Keratinocyte (primary cell): Measurements from ENCODE around the gene ZC3H12C. TPM values are rescaled to one million over a fixed set of nuclear protein-coding genes. Genes with fewer than 3 reads are reported as not detected.

Experiments
- DNase-seq: peaks from one replicate; pipeline ENCODE4 v3.0.0-alpha.2; 2011; ENCODE audit warnings: low read depth, missing footprints, low spot score
- FAIRE-seq: peaks from 2 replicates; lab custom pipeline; 2011; peaks lifted over from hg19 to GRCh38; lab: Jason Lieb, UNC
- H2AFZ ChIP-seq: 2 replicates; pipeline ENCODE4 v1.6.0; 2012; ENCODE audit warnings: low read length, control low read depth, inconsistent platforms; ENCODE audit not compliant: control insufficient read depth
- H3K27ac ChIP-seq: 2 replicates; pipeline ENCODE4 v1.5.1; 2011; ENCODE audit warnings: low read length; ENCODE audit not compliant: control insufficient read depth, insufficient read depth
- H3K27me3 ChIP-seq: 3 replicates; pipeline ENCODE4 v1.6.0; 2011; ENCODE audit warnings: low read length; ENCODE audit not compliant: control insufficient read depth, insufficient read depth; ENCODE audit errors: extremely low read depth
- H3K36me3 ChIP-seq, 2 experiments: 2 replicates in 1 of 2; 3 replicates in 1 of 2; pipeline ENCODE4 v1.5.1; 2011; ENCODE audit warnings: low read length in 2 of 2, mild to moderate bottlenecking in 1 of 2; ENCODE audit not compliant: control insufficient read depth in 2 of 2, insufficient read depth in 2 of 2; ENCODE audit errors: extremely low read depth in 1 of 2
- H3K4me1 ChIP-seq: 3 replicates; pipeline ENCODE4 v1.5.1; 2011; ENCODE audit warnings: low read length; ENCODE audit not compliant: control insufficient read depth, insufficient read depth; ENCODE audit errors: extremely low read depth
- H3K4me2 ChIP-seq: 3 replicates; pipeline ENCODE4 v1.6.0; 2011; ENCODE audit warnings: low read depth, low read length; ENCODE audit not compliant: control insufficient read depth, insufficient read depth; ENCODE audit errors: extremely low read depth
- H3K4me3 ChIP-seq, 3 experiments: fragments of 200-600 bp in 1 of 3; sonication (generic) in 1 of 3; 2 replicates in 2 of 3; 3 replicates in 1 of 3; pipeline ENCODE4 v1.5.1; 2011 to 2016; ENCODE audit warnings: low read length in 3 of 3, mild to moderate bottlenecking in 3 of 3, control low read depth in 2 of 3, inconsistent platforms in 1 of 3, low read depth in 1 of 3, mixed read lengths in 1 of 3, mixed run types in 1 of 3, moderate library complexity in 1 of 3; ENCODE audit not compliant: control insufficient read depth in 2 of 3, insufficient read depth in 2 of 3; ENCODE audit errors: extremely low read depth in 1 of 3
- H3K79me2 ChIP-seq: 2 replicates; pipeline ENCODE4 v1.6.0; 2012; ENCODE audit warnings: low read length; ENCODE audit not compliant: control insufficient read depth, insufficient read depth
- H3K9ac ChIP-seq: 3 replicates; pipeline ENCODE4 v1.6.0; 2011; ENCODE audit warnings: low read length; ENCODE audit not compliant: control insufficient read depth, insufficient read depth; ENCODE audit errors: extremely low read depth
- H3K9me1 ChIP-seq: 3 replicates; pipeline ENCODE4 v1.6.0; 2011; ENCODE audit warnings: low read length; ENCODE audit not compliant: control insufficient read depth, insufficient read depth; ENCODE audit errors: extremely low read depth
- H3K9me3 ChIP-seq: 2 replicates; pipeline ENCODE4 v1.5.1; 2012; ENCODE audit warnings: low read depth, low read length; ENCODE audit not compliant: control insufficient read depth
- H4K20me1 ChIP-seq: 3 replicates; pipeline ENCODE4 v1.6.0; 2011; ENCODE audit warnings: low read length; ENCODE audit not compliant: control insufficient read depth, insufficient read depth; ENCODE audit errors: extremely low read depth
- CTCF ChIP-seq, 3 experiments: IDR thresholded peaks in 1 of 3; conservative IDR thresholded peaks in 1 of 3; optimal IDR thresholded peaks in 1 of 3; 2 replicates in 2 of 3; 3 replicates in 1 of 3; pipeline versions ENCODE3 to v1.5.1; 2011; ENCODE audit warnings: low read length in 3 of 3, mild to moderate bottlenecking in 3 of 3, moderate library complexity in 2 of 3, control low read depth in 1 of 3, inconsistent platforms in 1 of 3; ENCODE audit not compliant: insufficient read depth in 2 of 3; ENCODE audit errors: extremely low read depth in 1 of 3
- EZH2 ChIP-seq: IDR thresholded peaks from one replicate; pipeline ENCODE4 v1.6.1; 2012; ENCODE audit warnings: inconsistent platforms, mild to moderate bottlenecking, low read length, moderate library complexity
- dilution Hi-C: fragments of 300-500 bp; cut with MboI; formaldehyde crosslinking; loops from one replicate; pipeline ENCODE4 v1.7.0; 2020; ENCODE audit warnings: low sequenced_read_pairs; ENCODE audit not compliant: extremely low pct_ligation_motif_present
- polyA plus RNA-seq, 5 experiments: library from polyadenylated mRNA; depleted of rRNA in 3 of 5; stranded (reverse) in 3 of 5; stranded (forward) in 1 of 5; unstranded in 1 of 5; fragments of >200 nt; gene quantifications; 1 replicate in 1 of 5; 2 replicates in 3 of 5; 3 replicates in 1 of 5; pipeline versions ENCODE4 v1.2.1 to v1.2.3, GENCODE V29; 2011 to 2012; ENCODE audit warnings: missing spikeins in 2 of 5, low read depth in 1 of 5, low replicate concordance in 1 of 5

ZC3H12C gene
- polyA plus RNA-seq, 1 donor (not counting 4 experiments of a cell fraction or from before 2014, with no cell fraction given): 13.9 TPM

GRCh38 chr11:110090466-110091026, 2.6 kb upstream of the ZC3H12C start:
- dilution Hi-C loops: no loop called here
- no peaks in the 10 kb centered on the region for H3K9me3 ChIP-seq
- peaks cover 20% of the 10 kb centered on the region for H3K79me2 ChIP-seq
- no peak for TF ChIP-seq CTCF (optimal IDR thresholded peaks at IDR 0.05 in 1 of 3, IDR thresholded peaks at IDR 0.05 in 1 of 3, conservative IDR thresholded peaks at IDR 0.05 in 1 of 3; ENCODE audit: extremely low read depth in 1 of 3, insufficient read depth in 2 of 3, low read length in 3 of 3)
- TF ChIP-seq EZH2: no peak
- no peaks in the 10 kb centered on the region for H4K20me1 ChIP-seq
- DNase-seq: no peak
- no peaks in the 10 kb centered on the region for H3K9me1 ChIP-seq
- no peak overlapping the region for H3K4me3 ChIP-seq
- H3K4me2 ChIP-seq: no peak overlapping the region
- peaks cover 24% of the 10 kb centered on the region for H3K4me1 ChIP-seq
- no peak overlapping the region for H3K27ac ChIP-seq
- no peak for FAIRE-seq
- no peaks in the 10 kb centered on the region for H3K27me3 ChIP-seq
- H3K36me3 ChIP-seq: no peaks in the 10 kb centered on the region
- no peak overlapping the region for H2AFZ ChIP-seq
- no peak overlapping the region for H3K9ac ChIP-seq

DNA sequence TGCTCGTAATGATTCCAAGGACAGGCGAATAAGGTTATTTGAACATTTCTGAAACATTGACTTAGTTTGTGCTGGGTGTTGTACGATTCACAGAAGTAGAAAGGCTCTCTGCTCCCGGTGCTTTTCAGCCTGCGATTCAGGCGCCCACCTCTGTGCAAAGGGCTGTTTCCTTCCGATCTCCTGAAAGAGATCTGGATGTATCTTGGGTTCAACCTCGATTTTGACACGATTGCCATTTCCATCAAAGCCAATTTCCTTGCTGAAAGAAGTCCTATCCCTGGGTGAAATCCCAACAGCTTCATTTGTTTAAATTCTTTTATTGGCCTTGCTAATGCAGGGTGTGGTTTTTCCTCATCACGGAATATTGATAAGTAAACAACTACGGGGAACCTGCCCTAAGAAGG, 1.1 kb upstream of the ZC3H12C start:
- dilution Hi-C loops: no loop called here
- no peak for DNase-seq
- H3K27ac ChIP-seq: peak overlapping the region; percentile 87
- no peak for FAIRE-seq
- H3K9ac ChIP-seq: peak overlapping the region; percentile 94
- H3K9me1 ChIP-seq: no peaks in the 10 kb centered on the region
- H4K20me1 ChIP-seq: no peaks in the 10 kb centered on the region
- H3K4me1 ChIP-seq: peaks cover 31% of the 10 kb centered on the region
- H2AFZ ChIP-seq: peak overlapping the region; percentile 86
- H3K79me2 ChIP-seq: peaks cover 32% of the 10 kb centered on the region
- no peaks in the 10 kb centered on the region for H3K36me3 ChIP-seq
- H3K4me3 ChIP-seq: peak overlapping the region; percentile 74 to 80 (median 77)
- H3K27me3 ChIP-seq: no peaks in the 10 kb centered on the region
- peak overlapping the region; percentile 97 for H3K4me2 ChIP-seq
- TF ChIP-seq CTCF (optimal IDR thresholded peaks at IDR 0.05 in 1 of 3, IDR thresholded peaks at IDR 0.05 in 1 of 3, conservative IDR thresholded peaks at IDR 0.05 in 1 of 3; ENCODE audit: extremely low read depth in 1 of 3, insufficient read depth in 2 of 3, low read length in 3 of 3) (no peak), EZH2 (no peak)
- H3K9me3 ChIP-seq: no peaks in the 10 kb centered on the region
